HG03060 (cell line): Measurements from ENCODE around the gene USP2.

Experiments used
- ATAC-seq: cut with Tn5 transposase; IDR thresholded peaks from one replicate; pipeline ENCODE4 v1.9.1; 2021; ENCODE audit warnings: low read depth, moderate number of reproducible peaks; ENCODE audit not compliant: unreplicated experiment

Gene USP2, protein sequence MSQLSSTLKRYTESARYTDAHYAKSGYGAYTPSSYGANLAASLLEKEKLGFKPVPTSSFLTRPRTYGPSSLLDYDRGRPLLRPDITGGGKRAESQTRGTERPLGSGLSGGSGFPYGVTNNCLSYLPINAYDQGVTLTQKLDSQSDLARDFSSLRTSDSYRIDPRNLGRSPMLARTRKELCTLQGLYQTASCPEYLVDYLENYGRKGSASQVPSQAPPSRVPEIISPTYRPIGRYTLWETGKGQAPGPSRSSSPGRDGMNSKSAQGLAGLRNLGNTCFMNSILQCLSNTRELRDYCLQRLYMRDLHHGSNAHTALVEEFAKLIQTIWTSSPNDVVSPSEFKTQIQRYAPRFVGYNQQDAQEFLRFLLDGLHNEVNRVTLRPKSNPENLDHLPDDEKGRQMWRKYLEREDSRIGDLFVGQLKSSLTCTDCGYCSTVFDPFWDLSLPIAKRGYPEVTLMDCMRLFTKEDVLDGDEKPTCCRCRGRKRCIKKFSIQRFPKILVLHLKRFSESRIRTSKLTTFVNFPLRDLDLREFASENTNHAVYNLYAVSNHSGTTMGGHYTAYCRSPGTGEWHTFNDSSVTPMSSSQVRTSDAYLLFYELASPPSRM

DNA sequence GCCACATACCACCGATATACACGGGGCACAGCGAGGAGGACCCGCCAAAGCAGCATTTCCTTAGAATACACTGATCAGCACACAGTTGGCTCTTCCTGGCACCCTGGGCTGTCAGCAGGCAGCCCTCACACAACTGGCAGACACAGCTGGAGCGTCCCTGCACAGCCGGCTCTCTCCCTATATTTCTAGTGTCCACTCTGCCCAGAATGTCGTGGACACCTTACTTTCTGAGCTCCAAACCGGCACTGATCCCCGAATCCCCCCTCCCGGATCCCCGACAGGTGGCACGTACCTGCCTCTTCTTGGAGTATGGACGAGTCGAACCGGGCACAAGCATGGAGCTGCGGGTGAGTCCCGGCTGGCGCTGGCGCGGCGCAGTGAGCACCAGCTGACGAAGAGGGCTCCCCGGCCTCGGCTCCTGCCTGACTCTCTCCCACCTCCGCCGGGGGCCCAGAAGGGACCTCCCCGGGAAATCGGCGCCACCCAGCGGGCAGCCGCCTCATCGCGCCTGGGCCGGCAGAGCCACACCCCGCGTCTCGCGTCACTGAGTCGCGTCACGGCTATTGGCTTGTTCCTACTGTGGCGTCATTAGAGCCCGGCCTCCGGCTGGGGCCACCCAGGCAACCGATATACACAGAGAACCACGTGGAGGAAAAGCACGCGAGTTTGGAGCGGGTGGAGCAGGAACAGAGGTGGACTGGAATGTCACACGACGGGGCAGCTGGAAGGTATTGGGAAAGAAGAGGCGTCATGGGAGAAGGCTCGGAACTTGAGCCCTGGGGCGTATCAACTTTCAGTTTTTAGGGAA is at the start of gene USP2:
USP2 (minus strand) TSS at position 510 of the 808 bp plus-strand sequence. CDS start 8,210 bp downstream, outside the sequence.
- peak; percentile 69 for ATAC-seq

DNA sequence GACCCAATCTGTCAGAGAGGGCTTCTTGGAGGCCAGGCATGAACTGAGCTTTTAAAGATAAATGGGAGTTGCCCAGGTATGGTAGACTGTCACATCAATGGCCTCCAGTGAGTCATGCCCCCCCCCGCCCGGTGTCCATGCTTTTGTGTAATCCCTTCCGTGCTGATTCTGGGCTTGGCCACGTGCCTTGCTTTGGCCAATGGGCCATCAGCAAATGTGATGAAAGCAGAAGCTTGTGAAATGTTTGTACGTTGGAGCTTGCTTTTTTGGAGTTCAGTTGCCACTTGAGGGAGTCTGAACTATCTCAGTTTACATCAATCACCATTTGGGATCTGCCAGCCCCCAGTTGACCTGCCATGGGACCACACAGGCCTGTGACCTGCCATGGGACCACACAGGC is 45.8 kb upstream of the USP2 start:
- ATAC-seq: no peak

DNA sequence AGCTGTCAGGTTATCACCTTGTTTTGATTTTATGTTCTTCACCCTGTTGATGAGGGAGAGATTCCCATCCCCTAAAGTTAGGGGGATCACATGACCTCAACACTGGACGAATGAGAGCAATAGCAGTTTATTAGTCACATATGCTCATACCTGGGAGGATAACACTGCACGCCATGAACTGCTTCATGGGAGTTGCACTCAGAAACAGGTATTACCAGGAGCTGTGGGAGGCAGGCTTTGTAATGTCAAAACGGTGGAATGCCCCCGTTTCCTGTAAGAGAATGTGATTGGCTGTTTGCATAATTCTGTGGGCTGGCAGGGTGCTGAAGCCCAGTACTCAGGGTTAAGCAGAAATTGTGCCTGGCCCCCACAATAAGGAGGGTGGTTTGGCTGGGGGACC is 44.7 kb upstream of the USP2 start:
- ATAC-seq: no peak

DNA sequence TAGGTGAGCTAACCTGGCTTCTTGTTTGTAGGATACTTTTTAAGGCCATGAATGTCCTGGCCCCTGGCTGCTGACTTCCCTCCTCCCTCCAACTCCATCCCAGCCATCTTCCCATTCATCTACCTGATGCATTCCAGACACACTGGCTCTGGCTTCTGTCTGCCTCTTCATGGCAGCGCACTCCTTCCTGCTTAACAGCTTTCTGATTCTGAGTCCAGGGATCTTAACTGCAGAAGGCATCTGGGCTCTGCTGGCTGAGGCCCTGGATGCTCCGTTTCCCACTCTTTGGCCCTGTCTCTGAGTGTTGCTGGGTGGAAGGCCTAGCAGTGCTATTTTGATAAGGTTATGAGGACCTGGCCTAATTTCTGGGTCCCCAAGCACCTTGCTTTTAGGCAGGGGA is 43.3 kb upstream of the USP2 start:
- ATAC-seq: no peak

DNA sequence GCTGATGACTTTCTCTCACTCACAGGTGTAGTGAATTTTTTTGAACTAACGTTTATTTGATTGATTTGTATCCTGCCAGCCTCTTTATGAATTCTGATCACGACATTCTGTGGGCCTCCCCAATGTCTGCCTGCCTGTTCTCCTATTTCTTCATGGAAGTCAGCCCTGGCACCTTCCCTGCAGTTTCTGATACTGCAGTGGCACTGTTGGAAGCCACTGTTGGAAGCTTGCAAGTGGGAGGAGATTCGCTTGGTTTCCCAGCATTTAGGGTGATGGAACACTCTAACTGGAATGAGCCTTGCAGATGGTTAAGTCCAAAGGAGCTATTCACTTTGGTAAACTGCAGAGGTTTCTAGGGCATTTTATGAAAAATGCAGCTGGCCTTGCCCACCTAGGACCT is 42.8 kb upstream of the USP2 start:
- no peak for ATAC-seq

DNA sequence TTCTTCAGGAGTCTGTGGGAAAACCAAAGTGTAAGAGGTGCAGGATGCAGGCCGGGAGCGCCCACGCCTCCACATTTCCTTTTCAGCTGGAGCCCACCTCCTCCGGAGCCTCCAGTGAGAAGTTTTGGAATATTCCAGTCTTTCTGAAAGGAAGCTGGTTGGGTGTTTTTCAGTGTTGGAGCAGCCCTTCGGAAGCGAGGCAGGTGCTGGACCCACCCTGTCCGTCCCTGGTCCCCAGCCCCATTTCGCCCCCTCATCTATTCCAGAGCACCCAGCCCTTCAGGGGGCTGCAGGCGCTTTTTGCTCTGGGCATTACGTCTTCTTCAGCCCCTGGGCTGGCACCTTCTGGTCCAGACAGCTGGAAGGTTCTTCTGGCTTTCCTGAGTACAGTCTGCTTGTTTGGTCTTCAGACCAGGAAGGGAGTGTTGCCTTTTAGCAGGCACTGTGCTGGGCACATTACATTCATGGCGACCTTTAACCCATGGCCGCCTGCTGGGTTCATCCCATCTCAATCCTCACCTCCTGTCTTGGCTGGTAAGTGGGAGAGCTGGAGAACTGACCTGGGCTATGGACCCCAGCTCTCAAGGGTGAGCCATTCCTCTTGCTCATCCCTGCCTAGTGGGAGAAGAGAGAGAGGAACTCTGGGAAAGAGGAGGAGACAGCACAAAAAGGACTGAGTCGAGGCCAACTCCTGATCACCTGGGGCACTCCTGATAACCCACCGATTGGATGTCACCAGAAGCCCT is 42.2 kb upstream of the USP2 start:
- no peak for ATAC-seq

DNA sequence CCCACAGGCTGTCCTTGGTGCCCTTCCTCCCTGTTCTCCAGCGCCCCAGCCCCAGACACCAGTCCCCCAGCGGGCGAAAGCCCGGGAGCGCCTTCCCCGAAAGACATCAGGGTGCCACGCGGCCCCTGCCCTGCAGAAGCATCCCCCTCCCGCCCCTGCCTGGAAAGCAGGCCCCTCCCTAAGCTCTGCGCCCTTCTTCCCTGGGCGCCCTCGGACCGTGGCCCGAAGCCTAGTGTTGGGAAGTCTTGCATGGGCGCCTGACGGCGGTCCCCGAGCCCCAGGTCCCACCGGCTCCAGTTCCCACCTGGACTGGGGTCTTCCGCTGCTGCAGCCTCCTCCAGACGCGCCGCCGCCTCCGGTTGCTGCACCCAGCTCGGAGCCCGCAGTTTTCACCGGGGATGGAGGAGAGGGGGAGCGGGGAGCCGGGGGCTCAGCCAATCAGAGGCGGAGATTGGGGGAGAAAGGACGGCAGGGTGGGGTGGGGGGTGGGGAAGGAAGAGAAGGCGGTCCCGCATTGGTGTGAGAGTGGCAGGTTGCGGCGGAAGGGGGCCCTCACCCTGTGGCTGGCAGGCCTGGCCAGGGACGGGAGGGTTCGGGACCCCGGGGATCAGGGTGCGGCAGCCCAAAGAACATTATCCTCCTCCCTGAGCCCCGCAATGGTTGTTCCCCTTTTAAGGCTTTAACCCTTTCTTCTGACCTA is 41.5 kb upstream of the USP2 start, which contains the start of gene THY1:
THY1 (minus strand) TSS at position 364 of the 700 bp plus-strand sequence. CDS start 2,267 bp downstream, outside the sequence.
- no peak for ATAC-seq

DNA sequence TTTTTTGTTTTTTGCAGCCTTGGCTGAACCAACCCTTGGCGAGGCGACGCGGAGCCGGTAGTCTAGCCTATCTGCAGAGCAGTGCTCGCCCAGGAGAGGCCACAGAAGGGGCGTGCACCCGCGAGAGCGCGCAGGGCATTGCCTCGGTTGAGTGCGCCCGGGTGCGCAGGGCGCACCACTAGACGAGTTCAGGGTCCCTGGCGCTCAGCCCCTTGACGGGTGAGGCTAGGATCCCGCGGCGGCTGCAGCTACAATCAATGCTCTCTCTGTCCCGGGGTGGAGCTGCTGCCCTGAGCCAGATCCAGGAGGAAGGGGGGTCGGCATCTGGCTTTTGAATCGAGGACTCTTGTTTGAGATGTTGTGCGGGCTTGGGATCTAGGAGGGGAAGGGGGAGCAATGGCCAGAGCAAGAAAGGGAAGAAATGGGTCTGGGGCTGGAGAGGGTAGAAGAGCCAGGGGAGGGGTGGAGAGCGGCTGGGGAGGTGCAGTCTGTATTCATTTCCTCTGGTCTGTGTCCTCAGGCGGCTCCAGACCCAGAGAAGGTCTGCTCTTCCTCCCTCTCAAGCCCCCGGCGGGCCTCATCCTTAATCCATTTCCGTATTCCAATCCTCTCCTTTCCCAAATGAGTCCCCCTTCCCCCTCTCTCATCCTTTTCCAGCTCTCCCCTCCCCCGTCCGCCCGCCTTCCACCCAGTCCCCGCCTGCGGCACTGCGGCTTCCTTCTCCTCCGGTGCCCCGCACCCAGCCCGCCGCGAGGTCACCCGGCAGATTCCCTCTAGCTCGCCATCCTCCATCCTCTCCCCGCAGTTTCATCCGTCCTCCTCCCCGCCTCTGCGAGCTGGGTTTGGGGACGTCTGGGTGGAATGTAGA is 40.7 kb upstream of the USP2 start:
- no peak for ATAC-seq

DNA sequence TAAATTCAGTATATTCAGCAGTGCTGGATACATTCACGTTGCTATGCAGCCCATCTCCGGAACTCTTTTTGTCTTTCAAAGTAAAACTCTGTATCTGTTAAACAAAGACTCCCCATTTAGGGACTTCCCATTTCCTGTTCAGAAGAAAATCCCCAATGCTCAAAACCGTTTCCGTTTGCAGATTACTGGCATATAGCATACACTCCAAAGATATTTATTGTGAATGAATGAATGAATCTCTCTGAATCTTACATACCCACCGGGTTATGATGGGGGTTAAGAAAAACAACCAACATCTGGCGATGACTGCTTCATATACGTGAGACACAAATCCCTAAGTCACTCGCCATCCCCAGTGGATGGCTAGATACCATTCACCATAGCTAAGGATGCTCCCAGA is 39.9 kb upstream of the USP2 start:
- no peak for ATAC-seq

DNA sequence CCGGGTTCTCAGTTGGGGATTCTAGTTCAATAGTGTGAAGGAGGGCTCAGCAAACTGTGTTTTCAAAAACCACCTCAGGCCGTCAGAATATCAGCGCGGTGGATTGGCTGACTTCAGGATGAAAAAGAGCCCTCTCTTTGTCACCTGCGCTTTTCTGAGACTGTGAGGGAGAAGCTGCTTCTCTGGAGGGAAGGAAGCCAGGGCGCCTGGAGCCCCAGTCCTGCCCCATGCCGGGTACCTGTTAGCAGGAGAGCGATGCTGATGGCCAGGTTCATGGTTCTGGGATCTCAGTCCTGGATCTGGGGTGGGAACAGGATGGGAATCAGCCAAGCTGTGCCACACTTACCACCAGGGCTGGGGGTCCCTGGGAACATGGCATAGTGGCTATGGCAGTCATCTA is 39.1 kb upstream of the USP2 start:
- ATAC-seq: no peak

DNA sequence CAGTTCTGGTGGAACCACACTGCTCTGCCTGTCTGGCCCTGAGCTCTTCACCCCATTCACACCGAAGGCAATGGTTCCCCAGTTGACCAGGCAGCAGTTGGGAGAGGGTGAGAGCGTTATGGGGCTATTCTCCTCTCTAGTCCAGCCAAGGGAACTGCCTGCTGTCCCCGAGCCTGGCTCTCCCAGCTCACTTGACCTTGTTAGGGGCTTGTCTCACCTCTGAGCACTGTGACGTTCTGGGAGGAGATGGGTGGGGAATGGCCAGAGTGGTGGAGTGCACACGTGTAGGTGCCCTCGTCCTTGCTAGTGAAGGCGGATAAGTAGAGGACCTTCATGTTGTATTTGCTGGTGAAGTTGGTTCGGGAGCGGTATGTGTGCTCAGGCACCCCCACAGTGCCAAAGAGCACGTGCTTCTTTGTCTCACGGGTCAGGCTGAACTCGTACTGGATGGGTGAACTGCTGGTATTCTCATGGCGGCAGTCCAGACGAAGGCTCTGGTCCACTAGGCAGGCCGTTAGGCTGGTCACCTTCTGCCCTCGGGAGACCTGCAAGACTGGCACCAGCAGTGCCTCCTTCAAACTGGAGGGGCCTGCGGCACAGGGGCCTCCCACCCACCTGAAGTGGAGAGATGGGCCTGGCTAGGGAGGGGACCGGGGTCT is 38.5 kb upstream of the USP2 start:
- ATAC-seq: no peak

DNA sequence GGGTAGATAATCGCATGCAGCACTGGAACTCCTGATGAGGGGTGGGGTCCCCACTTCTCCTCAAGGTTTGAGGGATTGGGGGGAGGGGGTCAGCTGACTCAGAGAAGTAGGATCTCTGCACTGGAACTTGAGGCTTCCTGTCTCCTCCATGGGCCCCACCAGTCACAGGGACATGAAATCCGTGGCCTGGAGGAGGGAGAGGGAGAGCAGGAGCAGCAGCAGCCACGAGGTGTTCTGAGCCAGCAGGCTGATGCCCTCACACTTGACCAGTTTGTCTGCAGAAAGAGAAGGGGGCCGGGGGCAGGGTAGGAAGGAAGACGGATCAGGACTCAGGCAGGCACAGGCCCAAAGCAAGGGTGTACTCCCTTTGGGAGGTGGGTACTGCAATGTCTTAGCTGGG is 37.8 kb upstream of the USP2 start:
- ATAC-seq: no peak

DNA sequence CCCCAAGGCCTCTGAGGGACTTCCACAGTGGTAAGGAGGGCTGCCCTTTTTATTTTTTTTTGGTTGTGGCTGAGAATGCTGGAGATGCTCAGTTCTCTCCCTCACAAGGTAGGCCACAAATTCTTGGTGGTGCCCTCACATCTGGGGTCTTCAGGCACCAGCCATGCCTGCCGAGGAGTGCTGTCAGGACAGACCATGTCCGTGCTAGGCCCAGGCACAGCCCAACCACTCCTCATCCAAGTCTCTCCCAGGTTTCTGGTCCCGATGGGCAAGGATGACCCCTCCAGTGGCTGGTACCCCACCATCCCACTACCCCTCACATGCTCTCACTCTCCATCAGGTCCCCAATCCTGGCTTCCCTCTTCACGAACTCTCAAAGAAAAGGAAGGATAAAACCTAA is 37.3 kb upstream of the USP2 start:
- ATAC-seq: no peak

DNA sequence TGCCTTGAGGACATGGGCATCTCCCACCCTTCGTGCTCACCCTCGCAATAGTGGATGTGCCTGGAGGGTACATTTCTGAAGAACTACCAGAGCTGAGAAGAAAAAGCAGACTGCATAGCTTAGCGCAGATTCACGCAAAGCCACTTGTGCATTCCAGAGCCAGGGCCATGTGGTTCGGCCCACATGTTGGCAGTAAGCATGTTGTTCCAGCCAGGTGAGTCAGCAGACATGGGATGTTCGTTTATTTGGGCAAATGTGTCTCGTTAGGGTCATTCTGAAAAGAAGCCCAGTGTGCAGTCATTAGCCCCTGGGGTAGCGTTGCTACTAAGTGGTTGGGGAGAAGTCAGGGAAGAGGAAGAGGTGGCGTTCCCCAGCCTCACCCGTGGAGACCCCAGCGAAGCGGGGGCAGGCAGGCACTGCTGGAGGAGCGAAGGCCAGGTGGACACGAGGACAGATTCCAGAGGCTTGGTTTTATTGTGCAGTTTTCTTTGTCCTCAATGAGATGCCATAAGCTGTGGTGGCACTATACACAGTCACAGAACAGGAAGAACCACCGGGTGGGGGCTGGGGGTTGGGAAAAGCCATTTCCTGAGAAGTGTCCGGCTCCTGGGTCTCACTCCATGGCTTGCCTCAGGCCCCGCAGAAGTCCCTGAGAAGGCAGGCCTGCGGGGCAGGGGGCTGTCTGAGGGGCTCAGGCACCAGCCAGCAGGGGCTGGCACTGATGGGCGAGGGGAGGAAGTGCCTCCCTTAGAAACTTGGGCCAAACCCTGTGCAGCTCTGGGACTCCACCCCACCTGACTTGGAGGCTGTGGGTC is 36.4 kb upstream of the USP2 start:
- no peak for ATAC-seq

DNA sequence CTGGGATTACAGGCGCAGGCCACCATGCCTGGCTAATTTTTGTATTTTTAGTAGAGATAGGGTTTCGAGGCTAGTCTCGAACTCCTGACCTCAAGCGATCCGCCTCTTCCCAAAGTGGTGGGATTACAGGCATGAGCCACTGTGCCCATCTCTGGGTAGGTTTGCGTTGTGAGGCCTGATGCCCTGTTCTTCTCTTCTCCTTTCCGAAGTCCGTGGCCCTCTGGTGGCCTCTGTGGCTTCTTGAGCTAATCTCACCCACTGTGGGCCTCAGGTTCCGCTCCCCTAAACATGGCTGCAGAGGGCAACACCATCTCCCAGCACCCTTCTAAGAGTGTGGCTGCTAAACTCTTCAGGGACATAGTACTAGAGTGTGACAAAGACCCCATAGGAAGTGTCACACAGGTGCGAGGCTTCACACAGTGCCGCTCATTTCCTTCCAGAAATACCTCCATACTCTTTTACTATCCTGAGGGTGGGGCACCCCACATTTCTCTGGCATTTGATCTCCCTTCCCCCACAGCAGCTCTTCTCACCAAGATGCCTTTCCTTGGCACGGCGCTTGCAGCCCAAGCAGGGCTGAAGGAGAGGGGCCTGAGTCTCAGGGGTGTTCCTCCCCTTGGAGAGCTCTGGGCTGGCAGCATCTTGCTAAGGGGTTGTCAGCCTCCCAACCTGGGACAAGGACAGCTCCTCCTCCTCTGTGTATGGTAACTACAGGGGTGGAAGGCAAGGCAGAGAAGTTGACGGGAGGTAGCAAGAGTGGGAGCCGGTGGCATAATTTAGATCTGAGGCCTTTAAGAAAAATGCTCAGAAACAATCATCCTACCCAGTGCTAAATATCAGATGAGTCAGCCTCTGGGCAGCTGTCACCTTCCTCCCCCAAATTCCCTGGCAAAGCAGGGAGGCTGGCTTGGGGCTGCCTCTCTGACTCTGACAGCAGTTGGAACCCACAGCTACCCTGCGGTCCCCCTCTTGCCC is 35.4 kb upstream of the USP2 start:
- ATAC-seq: no peak

DNA sequence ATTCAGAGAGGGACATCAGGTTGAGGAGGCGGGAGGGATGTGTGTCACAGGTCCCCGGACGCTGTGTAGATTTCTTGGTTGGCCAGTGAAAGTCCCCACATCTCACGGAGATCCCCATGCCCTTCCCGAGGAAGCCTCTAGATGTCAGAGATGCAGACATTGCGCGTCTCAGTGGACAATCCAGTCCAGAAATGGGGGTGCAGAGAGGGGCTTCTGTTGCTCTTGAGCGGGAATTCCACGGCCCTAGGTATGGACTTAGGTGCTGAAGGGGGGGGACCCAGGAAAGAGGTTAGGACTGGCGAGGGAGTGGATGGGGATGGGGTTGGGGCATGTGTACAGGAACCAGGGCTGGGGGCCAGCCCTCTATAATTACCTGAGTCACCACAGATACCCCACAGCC is 34.5 kb upstream of the USP2 start:
- no peak for ATAC-seq

DNA sequence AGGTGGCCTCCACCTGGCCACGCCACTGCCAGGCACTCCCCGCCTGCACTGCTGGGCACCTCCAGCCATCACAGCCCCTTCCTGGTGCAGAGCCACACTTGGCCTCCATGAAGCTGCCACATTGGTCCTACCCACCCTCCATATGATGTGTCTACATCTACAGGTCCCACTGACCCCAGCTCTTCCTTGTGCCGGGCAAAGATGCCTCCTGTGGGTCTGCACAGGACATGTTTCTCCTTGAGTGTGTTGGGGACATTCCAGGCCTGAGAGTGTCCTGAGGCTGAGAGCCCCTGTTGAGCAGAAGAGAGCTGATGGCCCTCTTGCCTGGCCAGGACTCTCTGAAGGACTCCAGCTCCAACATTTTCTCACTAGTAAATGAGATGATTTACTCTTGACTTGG is 34.0 kb upstream of the USP2 start:
- ATAC-seq: no peak
